ENCODE data around the gene COG8. TPM values are rescaled to one million over a fixed set of nuclear protein-coding genes. Genes with fewer than 3 reads are reported as not detected.

COG8 gene
- total and polyA plus RNA-seq, 10 of the 15 experiments (the other 5 are each of a cell fraction or from before 2014, with no cell fraction given), result 2.8 to 39.6 (median 23.8) TPM

GRCh38 chr16:69294051-69294450, 45.3 kb downstream of the COG8 start:
- DNase-seq (ENCODE audit: low read depth, low spot score) (no peak), FAIRE-seq (no peak), ATAC-seq (no peak)
- TF ChIP-seq CBFB (IDR thresholded peaks at IDR 0.05; ENCODE audit: low read depth) (no peak), NR2F1 (conservative IDR thresholded peaks at IDR 0.05) (no peak), PAX5 (IDR thresholded peaks at IDR 0.05; ENCODE audit: borderline replicate concordance, low read depth, low read length) (no peak), DPF2 (IDR thresholded peaks at IDR 0.05) (no peak), TCF12 (IDR thresholded peaks at IDR 0.05; ENCODE audit: low read depth, low read length) (no peak), SMC3 (IDR thresholded peaks at IDR 0.05; ENCODE audit: borderline replicate concordance, low read length) (no peak), CEBPB (IDR thresholded peaks at IDR 0.05; ENCODE audit: borderline replicate concordance in 1 of 2, low read depth in 2 of 2, low read length in 2 of 2) (no peak), EED (IDR thresholded peaks at IDR 0.05; ENCODE audit: low read depth) (no peak), NKRF (conservative IDR thresholded peaks at IDR 0.05) (no peak)
- H3K4me1 ChIP-seq (ENCODE audit: control insufficient read depth, insufficient read depth, low read length), result no peaks in the 10 kb centered on the region
- peaks cover 0 to 3% of the 10 kb centered on the region in 2 experiments; a peak in 1 of 4 replicates for H3K36me3 ChIP-seq (ENCODE audit: control insufficient read depth in 2 of 2, insufficient read depth in 2 of 2, low read length in 1 of 2)
- H3K9ac ChIP-seq (ENCODE audit: control insufficient read depth, insufficient read depth, low read length), result no peak overlapping the region
- POLR2A ChIA-PET, result interaction anchor here (0.6 kb wide), 1 partner anchor 679 kb away, joined by 4 read pairs; no protein-coding TSS in a partner anchor
- no peak overlapping the region for H2AFZ ChIP-seq (ENCODE audit: control insufficient read depth, low read depth, low read length)
- no peaks in the 10 kb centered on the region for H3K9me3 ChIP-seq (replicated peaks; ENCODE audit: control insufficient read depth, insufficient read depth, low read length)
- no peaks in the 10 kb centered on the region for H3K79me2 ChIP-seq (ENCODE audit: control insufficient read depth, insufficient read depth, low read length)
- no TSS peak for BruUV-seq (replicated peaks)
- CTCF ChIA-PET, result interaction anchor here (1.6 kb wide), 1 partner anchor 144 kb away, joined by 4 read pairs; no protein-coding TSS in a partner anchor
- WGBS (ENCODE audit: insufficient coverage, insufficient replicate concordance, low lambda C conversion rate, missing lambda C conversion rate), result 95% methylated on average over 1 of the region's 1 CpG
- in situ Hi-C loops (cut with MboI), result no loop called here
- SMC1A ChIA-PET (ENCODE audit: uncharacterized antibody, unreplicated experiment), result no interaction called here
- H3K27ac ChIP-seq (ENCODE audit: control insufficient read depth, insufficient read depth), result no peak overlapping the region
- no peaks in the 10 kb centered on the region for H4K20me1 ChIP-seq (ENCODE audit: control insufficient read depth, insufficient read depth)
- H3K4me3 ChIP-seq, result no peak overlapping the region
- intact Hi-C loops (cut with micrococcal nuclease; ENCODE audit: unreplicated experiment), result no loop called here
- H3K27me3 ChIP-seq (replicated peaks in 1 of 2; ENCODE audit: control insufficient read depth in 2 of 2, insufficient read depth in 2 of 2, low read length in 1 of 2), result no peaks in the 10 kb centered on the region
- no peak overlapping the region for H3K4me2 ChIP-seq (ENCODE audit: control insufficient read depth, insufficient read depth)
- RAD21 ChIA-PET (ENCODE audit: unreplicated experiment), result no interaction called here
